HG03103 (cell line): Measurements from ENCODE around the gene SPATA31C1.
"Not testable (repeated sequence)": the region's sequence is repeated elsewhere in the genome, so short reads cannot be mapped to it uniquely, and the experiment has no call there.

Experiments used
- ATAC-seq: cut with Tn5 transposase; IDR thresholded peaks from one replicate; pipeline ENCODE4 v1.9.1; 2021; ENCODE audit warnings: low read depth; ENCODE audit not compliant: unreplicated experiment

Gene SPATA31C1

GRCh38 chr9:87934444-87934843, 16.7 kb downstream of the SPATA31C1 start:
- ATAC-seq = not testable (repeated sequence)

- not testable (repeated sequence) for ATAC-seq
Observed at GRCh38 chr9:87937352-87937751, 19.6 kb downstream of the SPATA31C1 start.

GRCh38 chr9:87937918-87938317, 20.2 kb downstream of the SPATA31C1 start:
- not testable (repeated sequence) for ATAC-seq

- ATAC-seq = not testable (repeated sequence)
Observed at GRCh38 chr9:87938336-87938735, 20.6 kb downstream of the SPATA31C1 start.

- ATAC-seq = not testable (repeated sequence)
Observed at GRCh38 chr9:87939096-87939495, 21.3 kb downstream of the SPATA31C1 start.

- ATAC-seq = no peak
Observed at GRCh38 chr9:87944096-87944495, 26.3 kb downstream of the SPATA31C1 start.

- ATAC-seq = no peak
Observed at GRCh38 chr9:87944682-87945081, 26.9 kb downstream of the SPATA31C1 start.

GRCh38 chr9:87950296-87950695, 32.5 kb downstream of the SPATA31C1 start:
- ATAC-seq = no peak

GRCh38 chr9:87950765-87951488, 33.2 kb downstream of the SPATA31C1 start:
- ATAC-seq = no peak

GRCh38 chr9:87954230-87954629, 36.5 kb downstream of the SPATA31C1 start:
- no peak for ATAC-seq

GRCh38 chr9:87957839-87958238, 40.1 kb downstream of the SPATA31C1 start:
- no peak for ATAC-seq

GRCh38 chr9:87958591-87958990, 40.8 kb downstream of the SPATA31C1 start:
- no peak for ATAC-seq

GRCh38 chr9:87959916-87960581, 42.3 kb downstream of the SPATA31C1 start:
- ATAC-seq = no peak

GRCh38 chr9:87963770-87964169, 46.0 kb downstream of the SPATA31C1 start:
- ATAC-seq = no peak

- ATAC-seq = no peak
Observed at GRCh38 chr9:87964826-87965225, 47.1 kb downstream of the SPATA31C1 start.

GRCh38 chr9:87968155-87968554, 50.4 kb downstream of the SPATA31C1 start:
- ATAC-seq = no peak

- no peak for ATAC-seq
Observed at GRCh38 chr9:87970602-87971001, 52.8 kb downstream of the SPATA31C1 start.

- ATAC-seq = no peak
Observed at GRCh38 chr9:87973122-87973521, 55.4 kb downstream of the SPATA31C1 start.
